GM12873 (cell line): Measurements from ENCODE around the gene CNTNAP2.

Experiments
- CTCF ChIP-seq: IDR thresholded peaks from 2 replicates; pipeline ENCODE4 v1.5.1; 2012; ENCODE audit warnings: low read depth, mild to moderate bottlenecking, moderate library complexity, low read length, control low read depth; ENCODE audit not compliant: insufficient read depth; ENCODE audit errors: missing control alignments

The CNTNAP2 gene

DNA sequence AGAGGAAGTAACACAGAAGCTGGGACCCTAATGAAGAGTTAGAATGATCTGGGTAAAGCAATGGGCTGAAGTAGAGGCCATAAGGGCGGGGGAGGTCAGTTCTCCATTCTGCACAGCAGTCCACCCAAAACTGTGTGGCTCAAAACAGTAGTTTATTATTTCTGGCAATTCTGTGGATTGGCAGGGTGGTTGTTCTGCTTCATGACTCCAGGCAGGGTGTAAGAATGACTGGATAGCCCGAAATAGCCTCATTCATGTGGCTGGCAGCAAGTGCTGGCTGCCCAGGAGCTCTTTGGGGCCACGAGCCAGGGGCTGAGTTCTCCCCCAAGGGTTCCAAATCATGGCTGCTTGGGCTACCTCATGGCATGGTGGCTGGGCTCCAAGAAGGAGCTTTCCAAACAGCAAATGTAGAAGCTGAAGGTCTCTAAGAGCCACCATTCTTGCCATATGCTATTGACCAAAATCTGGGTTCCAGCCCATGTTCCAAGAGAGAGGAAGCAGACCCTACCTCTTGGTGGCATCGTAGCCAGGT is 2158.8 kb downstream of the CNTNAP2 start:
- no peak for TF ChIP-seq CTCF

DNA sequence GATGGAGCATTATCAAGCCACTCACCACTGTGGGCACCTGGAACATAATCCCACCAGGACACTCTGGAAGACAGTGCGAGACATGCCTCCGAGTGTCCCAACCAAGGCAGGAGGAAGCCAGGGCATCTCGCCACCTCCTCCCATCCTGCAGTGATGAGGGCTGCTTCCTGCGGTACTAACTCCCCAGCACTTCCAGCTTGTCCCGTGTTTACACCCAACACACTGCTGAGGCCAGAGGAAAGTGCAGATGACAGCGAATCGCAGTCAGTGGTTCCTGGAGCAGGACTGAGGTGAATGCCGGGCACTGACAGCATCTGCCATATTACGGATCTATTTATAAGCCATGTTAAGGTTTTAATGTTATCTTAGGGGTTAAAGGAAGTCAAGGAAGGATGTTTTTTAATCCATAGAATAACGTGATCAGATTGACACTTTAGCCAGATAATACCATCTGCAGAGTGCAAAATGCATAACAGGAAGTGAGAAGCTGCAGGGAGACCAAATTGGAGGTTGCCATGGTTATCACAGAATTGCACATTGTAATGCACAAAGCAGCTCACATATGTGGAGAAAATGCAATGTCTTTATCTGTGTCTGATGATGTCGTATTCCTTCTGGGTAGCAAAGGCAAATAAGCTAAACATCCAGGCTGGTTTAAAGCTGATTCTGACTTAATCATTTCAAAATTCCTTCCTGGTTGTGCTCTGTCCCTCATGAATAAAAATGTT is 2159.9 kb downstream of the CNTNAP2 start:
- no peak for TF ChIP-seq CTCF

DNA sequence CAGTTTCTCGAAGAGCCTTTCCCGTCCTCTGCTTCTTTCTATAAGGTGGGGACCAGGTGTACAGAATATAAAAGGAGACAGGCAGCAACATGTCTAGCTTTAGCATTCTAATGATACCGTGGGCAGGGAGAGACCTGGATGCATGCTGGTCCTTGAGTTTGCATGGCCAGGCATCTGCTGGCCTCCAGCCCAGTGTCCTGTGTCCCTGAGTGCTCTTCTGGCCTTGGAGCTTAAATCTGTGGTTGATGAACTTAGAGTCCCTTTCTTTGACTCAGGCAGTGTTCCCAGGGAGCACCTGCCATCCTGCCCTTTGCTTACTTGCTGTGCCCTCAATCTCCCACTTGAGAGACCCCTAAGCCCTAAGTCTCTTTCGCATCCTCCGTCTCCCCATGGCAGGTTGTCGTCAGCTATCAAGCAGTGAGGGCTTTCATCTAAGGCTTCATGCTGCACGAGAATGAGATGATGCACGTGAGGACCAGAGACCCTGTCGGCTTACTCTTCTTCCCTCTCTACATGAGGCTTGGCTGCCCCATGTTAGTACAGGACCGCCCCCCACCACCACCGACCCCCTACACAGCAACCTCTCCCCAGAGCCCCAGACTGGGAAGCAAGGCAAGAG is 2160.6 kb downstream of the CNTNAP2 start:
- TF ChIP-seq CTCF, result no peak

DNA sequence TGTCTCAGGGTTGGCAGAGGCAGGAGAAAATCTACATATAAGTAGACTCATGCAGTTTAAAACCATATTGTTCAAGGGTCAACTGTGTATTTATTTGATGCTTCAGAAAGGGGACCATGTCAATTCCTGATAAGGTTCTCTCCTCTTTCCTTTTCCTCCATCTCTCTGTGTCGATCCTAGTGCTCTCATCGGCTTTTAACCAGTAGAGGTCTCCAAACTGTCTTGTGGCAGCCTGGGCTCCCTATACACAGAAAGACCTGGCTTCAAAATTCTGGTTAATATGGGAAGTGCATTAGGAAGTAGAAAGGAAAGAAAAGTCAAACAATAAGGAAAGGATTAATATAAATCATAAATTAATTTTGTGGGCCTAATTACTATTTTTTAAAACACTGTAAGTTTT is 2169.5 kb downstream of the CNTNAP2 start:
- TF ChIP-seq CTCF, result peak; percentile 32

DNA sequence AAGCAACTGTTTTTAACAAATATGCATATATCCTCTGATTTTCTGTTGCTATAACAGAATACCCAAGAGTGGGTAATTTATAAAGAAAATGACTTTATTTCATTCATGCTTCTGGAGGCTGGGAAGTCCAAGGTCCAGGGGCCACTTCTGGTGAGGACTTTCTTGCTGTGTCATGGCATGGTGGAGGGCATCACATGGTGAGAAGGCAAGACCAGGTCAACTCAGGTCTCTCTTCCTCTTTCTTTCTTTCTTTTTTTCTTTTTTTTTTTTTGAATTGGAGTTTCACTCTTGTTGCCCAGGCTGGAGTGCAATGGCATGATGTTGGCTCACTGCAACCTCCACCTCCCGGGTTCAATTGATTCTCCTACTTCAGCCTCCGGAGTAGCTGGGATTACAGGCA is 2170.9 kb downstream of the CNTNAP2 start:
- no peak for TF ChIP-seq CTCF

DNA sequence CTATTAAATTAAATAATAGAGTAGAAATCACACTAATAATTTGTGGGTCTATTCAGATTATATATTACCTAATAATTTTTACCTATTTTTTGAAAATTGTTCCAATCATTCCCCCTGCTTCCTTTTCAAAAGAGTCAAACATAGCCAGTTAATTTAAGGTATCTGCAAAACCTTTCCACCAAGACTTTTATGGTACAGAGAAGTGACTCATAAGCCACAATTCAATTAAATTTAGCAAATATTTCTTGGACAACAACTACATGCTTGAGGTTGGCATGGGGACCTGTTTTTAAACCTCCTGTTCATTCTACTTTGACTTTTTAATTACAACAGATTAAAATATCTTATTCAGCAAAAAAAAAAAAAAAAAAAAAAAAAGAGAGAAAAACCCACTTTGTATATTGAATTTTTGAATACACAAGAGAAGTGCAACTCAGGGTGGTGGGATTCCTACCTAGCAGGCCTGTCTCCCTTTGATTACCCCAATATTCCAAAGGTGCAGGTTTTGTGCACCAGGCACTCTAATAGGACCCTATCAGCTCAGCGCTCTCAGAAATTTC is 2172.1 kb downstream of the CNTNAP2 start:
- no peak for TF ChIP-seq CTCF

- no peak for TF ChIP-seq CTCF
Observed at GRCh38 chr7:148289630-148290029, 2173.0 kb downstream of the CNTNAP2 start.
